HEK293 (cell line): Measurements from ENCODE around the gene AK3.

Source experiments
- CTCF ChIA-PET: fragments of 350-600 bp; formaldehyde crosslinking; extraction: SDS; loops from one replicate; lab custom pipeline; 2021; ENCODE audit warnings: antibody characterized with exemption; lab: Yijun Ruan, JAX
- POLR2A ChIA-PET: fragments of 300-600 bp; formaldehyde crosslinking; extraction: SDS; loops from one replicate; lab custom pipeline; 2020; ENCODE audit warnings: antibody characterized with exemption, inconsistent platforms; lab: Yijun Ruan, JAX
- H3K27ac ChIP-seq: fragments of 200-500 bp; sonication (Bioruptor generic); 2 replicates; pipeline ENCODE4 v1.5.1; 2014; ENCODE audit warnings: low read depth, low read length, control low read depth, inconsistent platforms; ENCODE audit errors: extremely low read depth
- H3K36me3 ChIP-seq, 2 experiments: fragments of 200-500 bp in 1 of 2; sonication (Bioruptor generic) in 1 of 2; 1 replicate in 1 of 2; 2 replicates in 1 of 2; pipeline ENCODE4 v1.5.1; 2014 to 2017; ENCODE audit warnings: inconsistent platforms in 2 of 2, low read length in 2 of 2; ENCODE audit not compliant: control insufficient read depth in 2 of 2, insufficient read depth in 1 of 2
- H3K4me1 ChIP-seq: fragments of 200-500 bp; sonication (Bioruptor generic); 2 replicates; pipeline ENCODE4 v1.5.1; 2014; ENCODE audit warnings: mild to moderate bottlenecking, low read length, inconsistent platforms; ENCODE audit not compliant: control insufficient read depth, insufficient read depth
- H3K4me3 ChIP-seq: 2 replicates; pipeline ENCODE4 v1.5.1; 2011; ENCODE audit warnings: low read depth, mild to moderate bottlenecking, control low read depth, low read length, moderate library complexity
- H3K9me3 ChIP-seq: fragments of 200-500 bp; sonication (Bioruptor generic); 2 replicates; pipeline ENCODE4 v1.5.1; 2014; ENCODE audit warnings: low read depth, low read length, inconsistent platforms; ENCODE audit not compliant: control insufficient read depth, insufficient read depth
- HOXC10 ChIP-seq: sonication (generic); formaldehyde crosslinking; IDR thresholded peaks from 2 replicates; pipeline ENCODE4 v1.8.1; 2023; ENCODE audit warnings: mild to moderate bottlenecking, missing genetic modification reagents
- SCRT2 ChIP-seq: fragments of 450-650 bp; formaldehyde crosslinking; IDR thresholded peaks from 2 replicates; pipeline ENCODE4 v1.5.1; 2016; ENCODE audit warnings: missing biosample characterization, missing genetic modification characterization
- SP7 ChIP-seq: fragments of 450-650 bp; formaldehyde crosslinking; IDR thresholded peaks from 2 replicates; pipeline ENCODE4 v1.5.1; 2016; ENCODE audit warnings: missing biosample characterization, missing genetic modification characterization
- ZBTB44 ChIP-seq: fragments of 450-650 bp; IDR thresholded peaks from 2 replicates; pipeline ENCODE4 v1.5.1; 2018; ENCODE audit warnings: missing biosample characterization, mild to moderate bottlenecking, missing genetic modification characterization
- ZFP37 ChIP-seq: fragments of 450-650 bp; formaldehyde crosslinking; IDR thresholded peaks from 2 replicates; pipeline ENCODE4 v1.5.1; 2016; ENCODE audit warnings: missing biosample characterization, missing genetic modification characterization
- ZNF423 ChIP-seq: fragments of 450-650 bp; formaldehyde crosslinking; IDR thresholded peaks from 2 replicates; pipeline ENCODE4 v1.5.1; 2016; ENCODE audit warnings: missing biosample characterization, missing genetic modification characterization
- ZNF501 ChIP-seq: fragments of 450-650 bp; formaldehyde crosslinking; IDR thresholded peaks from 2 replicates; pipeline ENCODE4 v1.5.1; 2016; ENCODE audit warnings: missing biosample characterization, missing genetic modification characterization
- ZNF600 ChIP-seq: fragments of 450-650 bp; formaldehyde crosslinking; IDR thresholded peaks from 2 replicates; pipeline ENCODE4 v1.5.1; 2016; ENCODE audit warnings: missing biosample characterization, missing genetic modification characterization
- ZNF704 ChIP-seq: fragments of 450-650 bp; formaldehyde crosslinking; IDR thresholded peaks from 2 replicates; pipeline ENCODE4 v1.5.1; 2016; ENCODE audit warnings: missing biosample characterization, missing genetic modification characterization
- ZSCAN16 ChIP-seq: fragments of 450-650 bp; formaldehyde crosslinking; IDR thresholded peaks from 2 replicates; pipeline ENCODE4 v1.5.1; 2016; ENCODE audit warnings: missing biosample characterization, missing genetic modification characterization
- TF ChIP-seq, protein P1 (sequence below): fragments of 450-650 bp; formaldehyde crosslinking; IDR thresholded peaks from 2 replicates; pipeline ENCODE4 v1.5.1; 2016; ENCODE audit warnings: missing biosample characterization, missing genetic modification characterization
- TF ChIP-seq, protein P2 (sequence below): fragments of 450-650 bp; formaldehyde crosslinking; IDR thresholded peaks from 2 replicates; pipeline ENCODE4 v1.5.1; 2016; ENCODE audit warnings: missing biosample characterization, missing genetic modification characterization
- TF ChIP-seq, protein P3 (sequence below): fragments of 450-650 bp; formaldehyde crosslinking; IDR thresholded peaks from 2 replicates; pipeline ENCODE4 v1.5.1; 2016; ENCODE audit warnings: missing biosample characterization, missing genetic modification characterization
- TF ChIP-seq, protein P4 (sequence below): fragments of 450-650 bp; formaldehyde crosslinking; IDR thresholded peaks from 2 replicates; pipeline ENCODE4 v1.5.1; 2016; ENCODE audit warnings: missing biosample characterization, missing genetic modification characterization

AK3 gene

GRCh38 chr9:4762108-4762885, 21.3 kb upstream of the AK3 start (continued):
- TF ChIP-seq ZNF704 (tag by site-specific recombination): no peak
- TF ChIP-seq, protein P1, sequence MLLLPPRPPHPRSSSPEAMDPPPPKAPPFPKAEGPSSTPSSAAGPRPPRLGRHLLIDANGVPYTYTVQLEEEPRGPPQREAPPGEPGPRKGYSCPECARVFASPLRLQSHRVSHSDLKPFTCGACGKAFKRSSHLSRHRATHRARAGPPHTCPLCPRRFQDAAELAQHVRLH (tag by site-specific recombination): no peak

GRCh38 chr9:4760122-4760521, 19.1 kb upstream of the AK3 start:
- no peaks in the 10 kb centered on the region for H3K36me3 ChIP-seq
- no peak overlapping the region for H3K4me3 ChIP-seq
- CTCF ChIA-PET: interaction anchor here (0.6 to 6.4 kb wide), 27 partner anchors 9 to 1071 kb away, joined by 3 to 94 read pairs (median 4); partner anchors contain the start of gene JAK2
- no peaks in the 10 kb centered on the region for H3K9me3 ChIP-seq
- POLR2A ChIA-PET: no interaction called here
- H3K4me1 ChIP-seq: no peaks in the 10 kb centered on the region
- H3K27ac ChIP-seq: no peak overlapping the region
- no peak for TF ChIP-seq HOXC10 (CRISPR knock-in tag)
- no peak for TF ChIP-seq ZSCAN16
- TF ChIP-seq ZNF501: no peak
- no peak for TF ChIP-seq SCRT2
- TF ChIP-seq, protein P2, sequence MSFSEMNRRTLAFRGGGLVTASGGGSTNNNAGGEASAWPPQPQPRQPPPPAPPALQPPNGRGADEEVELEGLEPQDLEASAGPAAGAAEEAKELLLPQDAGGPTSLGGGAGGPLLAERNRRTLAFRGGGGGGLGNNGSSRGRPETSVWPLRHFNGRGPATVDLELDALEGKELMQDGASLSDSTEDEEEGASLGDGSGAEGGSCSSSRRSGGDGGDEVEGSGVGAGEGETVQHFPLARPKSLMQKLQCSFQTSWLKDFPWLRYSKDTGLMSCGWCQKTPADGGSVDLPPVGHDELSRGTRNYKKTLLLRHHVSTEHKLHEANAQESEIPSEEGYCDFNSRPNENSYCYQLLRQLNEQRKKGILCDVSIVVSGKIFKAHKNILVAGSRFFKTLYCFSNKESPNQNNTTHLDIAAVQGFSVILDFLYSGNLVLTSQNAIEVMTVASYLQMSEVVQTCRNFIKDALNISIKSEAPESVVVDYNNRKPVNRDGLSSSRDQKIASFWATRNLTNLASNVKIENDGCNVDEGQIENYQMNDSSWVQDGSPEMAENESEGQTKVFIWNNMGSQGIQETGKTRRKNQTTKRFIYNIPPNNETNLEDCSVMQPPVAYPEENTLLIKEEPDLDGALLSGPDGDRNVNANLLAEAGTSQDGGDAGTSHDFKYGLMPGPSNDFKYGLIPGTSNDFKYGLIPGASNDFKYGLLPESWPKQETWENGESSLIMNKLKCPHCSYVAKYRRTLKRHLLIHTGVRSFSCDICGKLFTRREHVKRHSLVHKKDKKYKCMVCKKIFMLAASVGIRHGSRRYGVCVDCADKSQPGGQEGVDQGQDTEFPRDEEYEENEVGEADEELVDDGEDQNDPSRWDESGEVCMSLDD (tag by site-specific recombination): no peak
- no peak for TF ChIP-seq ZNF423
- TF ChIP-seq, protein P3, sequence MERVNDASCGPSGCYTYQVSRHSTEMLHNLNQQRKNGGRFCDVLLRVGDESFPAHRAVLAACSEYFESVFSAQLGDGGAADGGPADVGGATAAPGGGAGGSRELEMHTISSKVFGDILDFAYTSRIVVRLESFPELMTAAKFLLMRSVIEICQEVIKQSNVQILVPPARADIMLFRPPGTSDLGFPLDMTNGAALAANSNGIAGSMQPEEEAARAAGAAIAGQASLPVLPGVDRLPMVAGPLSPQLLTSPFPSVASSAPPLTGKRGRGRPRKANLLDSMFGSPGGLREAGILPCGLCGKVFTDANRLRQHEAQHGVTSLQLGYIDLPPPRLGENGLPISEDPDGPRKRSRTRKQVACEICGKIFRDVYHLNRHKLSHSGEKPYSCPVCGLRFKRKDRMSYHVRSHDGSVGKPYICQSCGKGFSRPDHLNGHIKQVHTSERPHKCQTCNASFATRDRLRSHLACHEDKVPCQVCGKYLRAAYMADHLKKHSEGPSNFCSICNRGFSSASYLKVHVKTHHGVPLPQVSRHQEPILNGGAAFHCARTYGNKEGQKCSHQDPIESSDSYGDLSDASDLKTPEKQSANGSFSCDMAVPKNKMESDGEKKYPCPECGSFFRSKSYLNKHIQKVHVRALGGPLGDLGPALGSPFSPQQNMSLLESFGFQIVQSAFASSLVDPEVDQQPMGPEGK (tag by site-specific recombination): no peak
- no peak for TF ChIP-seq ZBTB44 (tag by site-specific recombination)
- no peak for TF ChIP-seq ZNF600 (tag by site-specific recombination)
- TF ChIP-seq, protein P1 (tag by site-specific recombination): no peak
- TF ChIP-seq, protein P4, sequence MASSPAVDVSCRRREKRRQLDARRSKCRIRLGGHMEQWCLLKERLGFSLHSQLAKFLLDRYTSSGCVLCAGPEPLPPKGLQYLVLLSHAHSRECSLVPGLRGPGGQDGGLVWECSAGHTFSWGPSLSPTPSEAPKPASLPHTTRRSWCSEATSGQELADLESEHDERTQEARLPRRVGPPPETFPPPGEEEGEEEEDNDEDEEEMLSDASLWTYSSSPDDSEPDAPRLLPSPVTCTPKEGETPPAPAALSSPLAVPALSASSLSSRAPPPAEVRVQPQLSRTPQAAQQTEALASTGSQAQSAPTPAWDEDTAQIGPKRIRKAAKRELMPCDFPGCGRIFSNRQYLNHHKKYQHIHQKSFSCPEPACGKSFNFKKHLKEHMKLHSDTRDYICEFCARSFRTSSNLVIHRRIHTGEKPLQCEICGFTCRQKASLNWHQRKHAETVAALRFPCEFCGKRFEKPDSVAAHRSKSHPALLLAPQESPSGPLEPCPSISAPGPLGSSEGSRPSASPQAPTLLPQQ: no peak
- no peak for TF ChIP-seq ZFP37
- TF ChIP-seq SP7 (tag by site-specific recombination): no peak
